ENCODE results near the gene FAM90A26. TPM values are rescaled to one million over a fixed set of nuclear protein-coding genes. Genes with fewer than 3 reads are reported as not detected.

Gene FAM90A26
- total RNA-seq, 1 experiment from 2014 or later, result not detected

Other genes starting within 250 kb of the FAM90A26 start
- not detected for gene USP17L10, start 40.2 kb downstream of the FAM90A26 start, total RNA-seq (2021; ENCODE audit: unreplicated experiment)
- gene USP17L11, start 45.0 kb downstream of the FAM90A26 start, total RNA-seq (2021; ENCODE audit: unreplicated experiment), result 0.15 TPM
- gene USP17L12, start 49.7 kb downstream of the FAM90A26 start, total RNA-seq (2021; ENCODE audit: unreplicated experiment), result not detected
- gene USP17L13, start 54.5 kb downstream of the FAM90A26 start, total RNA-seq (2021; ENCODE audit: unreplicated experiment), result not detected
- gene USP17L15, start 64.0 kb downstream of the FAM90A26 start, total RNA-seq (2021; ENCODE audit: unreplicated experiment), result not detected
- not detected for gene USP17L17, start 73.5 kb downstream of the FAM90A26 start, total RNA-seq (2021; ENCODE audit: unreplicated experiment)
- gene USP17L18, start 78.2 kb downstream of the FAM90A26 start, total RNA-seq (2021; ENCODE audit: unreplicated experiment), result not detected
- not detected for gene USP17L19, start 83.0 kb downstream of the FAM90A26 start, total RNA-seq (2021; ENCODE audit: unreplicated experiment)
- gene USP17L20, start 87.7 kb downstream of the FAM90A26 start, total RNA-seq (2021; ENCODE audit: unreplicated experiment), result 0.15 TPM
- not detected for gene USP17L21, start 92.5 kb downstream of the FAM90A26 start, total RNA-seq (2021; ENCODE audit: unreplicated experiment)
- not detected for gene USP17L22, start 97.2 kb downstream of the FAM90A26 start, total RNA-seq (2021; ENCODE audit: unreplicated experiment)
- gene USP17L24, start 154.8 kb downstream of the FAM90A26 start, total RNA-seq (2021; ENCODE audit: unreplicated experiment), result not detected
- gene USP17L25, start 159.5 kb downstream of the FAM90A26 start, total RNA-seq (2021; ENCODE audit: unreplicated experiment), result not detected
- not detected for gene USP17L26, start 164.2 kb downstream of the FAM90A26 start, total RNA-seq (2021; ENCODE audit: unreplicated experiment)
- not detected for gene USP17L5, start 169.0 kb downstream of the FAM90A26 start, total RNA-seq (2021; ENCODE audit: unreplicated experiment)
- gene USP17L27, start 173.7 kb downstream of the FAM90A26 start, total RNA-seq (2021; ENCODE audit: unreplicated experiment), result not detected
- gene USP17L28, start 178.5 kb downstream of the FAM90A26 start, total RNA-seq (2021; ENCODE audit: unreplicated experiment), result not detected
- not detected for gene USP17L29, start 183.2 kb downstream of the FAM90A26 start, total RNA-seq (2021; ENCODE audit: unreplicated experiment)
- not detected for gene USP17L30, start 192.7 kb downstream of the FAM90A26 start, total RNA-seq (2021; ENCODE audit: unreplicated experiment)

All from HCT116 (cell line).